COR-L47 (cell line): ENCODE data around the gene GPC6.
"Not testable (repeated sequence)": the region's sequence is repeated elsewhere in the genome, so short reads cannot be mapped to it uniquely, and the experiment has no call there.

ENCODE experiments used
- DNase-seq: peaks from one replicate; lab custom pipeline; 2025; lab: John Stamatoyannopoulos, UW

GPC6 gene

GRCh38 chr13:94328381-94329041 is 1101.9 kb downstream of the GPC6 start:
- DNase-seq: no peak

GRCh38 chr13:94329277-94329676 is 1102.7 kb downstream of the GPC6 start:
- DNase-seq: no peak

GRCh38 chr13:94329754-94330551 is 1103.3 kb downstream of the GPC6 start:
- no peak for DNase-seq

GRCh38 chr13:94330552-94331071 is 1104.0 kb downstream of the GPC6 start:
- no peak for DNase-seq

GRCh38 chr13:94331281-94331680 is 1104.7 kb downstream of the GPC6 start:
- no peak for DNase-seq

GRCh38 chr13:94332359-94333096 is 1105.9 kb downstream of the GPC6 start:
- DNase-seq: no peak

GRCh38 chr13:94333131-94333820 is 1106.7 kb downstream of the GPC6 start:
- no peak for DNase-seq

- no peak for DNase-seq
Measured at GRCh38 chr13:94335761-94336526, 1109.3 kb downstream of the GPC6 start.

- no peak for DNase-seq
Measured at GRCh38 chr13:94339116-94339687, 1112.6 kb downstream of the GPC6 start.

GRCh38 chr13:94342436-94343242 is 1116.0 kb downstream of the GPC6 start:
- DNase-seq: no peak

- no peak for DNase-seq
Measured at GRCh38 chr13:94343243-94343585, 1116.6 kb downstream of the GPC6 start.

GRCh38 chr13:94343687-94344086 is 1117.1 kb downstream of the GPC6 start:
- not testable (repeated sequence) for DNase-seq

- DNase-seq: no peak
Measured at GRCh38 chr13:94344126-94344818, 1117.7 kb downstream of the GPC6 start.

GRCh38 chr13:94345374-94346195 is 1119.0 kb downstream of the GPC6 start:
- DNase-seq: peak; percentile 59

GRCh38 chr13:94346261-94347019 is 1119.8 kb downstream of the GPC6 start:
- no peak for DNase-seq

GRCh38 chr13:94351292-94351990 is 1124.8 kb downstream of the GPC6 start:
- DNase-seq: no peak

GRCh38 chr13:94352057-94352456 is 1125.5 kb downstream of the GPC6 start:
- DNase-seq: no peak
